MM.1S (cell line): Measurements from ENCODE around the gene CCDC167.

Experiments used
- EZH2phosphoT487 ChIP-seq: fragments of 300-600 bp; sonication (generic); IDR thresholded peaks from 2 replicates; pipeline ENCODE4 v1.6.1; 2018; ENCODE audit warnings: antibody characterized with exemption, low read length
- TF ChIP-seq, protein P1 (sequence below): fragments of 300-600 bp; sonication (generic); IDR thresholded peaks from 2 replicates; pipeline ENCODE4 v1.5.1; 2016; ENCODE audit warnings: antibody characterized with exemption, low read length, mixed read lengths

DNA sequence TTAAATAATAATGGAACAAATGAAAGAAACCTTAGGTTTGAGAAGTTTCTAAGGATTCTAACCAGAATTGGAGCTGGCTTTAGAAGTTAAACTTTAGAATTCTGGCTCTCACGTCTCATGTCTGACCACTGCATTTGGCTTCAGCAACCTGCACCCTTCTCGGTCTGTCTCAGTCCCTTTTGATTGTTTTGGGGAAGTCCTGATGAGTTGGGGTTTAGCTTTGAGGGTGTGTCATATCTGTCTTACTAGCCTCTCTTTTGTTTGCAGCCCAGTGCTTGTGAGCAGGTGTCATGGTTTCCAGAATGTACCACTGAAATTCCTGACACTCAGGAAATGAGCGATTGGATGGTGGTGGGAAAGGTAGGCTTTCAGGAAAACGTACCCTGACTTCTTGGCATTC, 49.7 kb downstream of the CCDC167 start:
- TF ChIP-seq, protein P1, sequence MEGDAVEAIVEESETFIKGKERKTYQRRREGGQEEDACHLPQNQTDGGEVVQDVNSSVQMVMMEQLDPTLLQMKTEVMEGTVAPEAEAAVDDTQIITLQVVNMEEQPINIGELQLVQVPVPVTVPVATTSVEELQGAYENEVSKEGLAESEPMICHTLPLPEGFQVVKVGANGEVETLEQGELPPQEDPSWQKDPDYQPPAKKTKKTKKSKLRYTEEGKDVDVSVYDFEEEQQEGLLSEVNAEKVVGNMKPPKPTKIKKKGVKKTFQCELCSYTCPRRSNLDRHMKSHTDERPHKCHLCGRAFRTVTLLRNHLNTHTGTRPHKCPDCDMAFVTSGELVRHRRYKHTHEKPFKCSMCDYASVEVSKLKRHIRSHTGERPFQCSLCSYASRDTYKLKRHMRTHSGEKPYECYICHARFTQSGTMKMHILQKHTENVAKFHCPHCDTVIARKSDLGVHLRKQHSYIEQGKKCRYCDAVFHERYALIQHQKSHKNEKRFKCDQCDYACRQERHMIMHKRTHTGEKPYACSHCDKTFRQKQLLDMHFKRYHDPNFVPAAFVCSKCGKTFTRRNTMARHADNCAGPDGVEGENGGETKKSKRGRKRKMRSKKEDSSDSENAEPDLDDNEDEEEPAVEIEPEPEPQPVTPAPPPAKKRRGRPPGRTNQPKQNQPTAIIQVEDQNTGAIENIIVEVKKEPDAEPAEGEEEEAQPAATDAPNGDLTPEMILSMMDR: no peak
- no peak for TF ChIP-seq EZH2phosphoT487
